Measurements from ENCODE around the gene C17orf58.
"Not testable (repeated sequence)": the region's sequence is repeated elsewhere in the genome, so short reads cannot be mapped to it uniquely, and the experiment has no call there.

Gene C17orf58

GRCh38 chr17:68021963-68022362 lies 25.7 kb upstream of the C17orf58 start:
- no peaks in the 10 kb centered on the region for H3K9me3 ChIP-seq (ENCODE audit: low read depth, low read length)
- TF ChIP-seq EZH2 (IDR thresholded peaks at IDR 0.05) (no peak), FOXP2 (optimal IDR thresholded peaks at IDR 0.05; ENCODE audit: control extremely low read depth, extremely low read length, insufficient read depth) (no peak), POLR2AphosphoS5 (IDR thresholded peaks at IDR 0.05; ENCODE audit: borderline replicate concordance, low read depth, low read length) (no peak)
- no peak overlapping the region for H3K9ac ChIP-seq (ENCODE audit: insufficient read length)
- H3K4me3 ChIP-seq, result no peak overlapping the region
- H3K27ac ChIP-seq, result no peak overlapping the region
- no peaks in the 10 kb centered on the region for H3K36me3 ChIP-seq (ENCODE audit: insufficient read depth, low read length)
- DNase-seq (ENCODE audit: low read depth, low spot score), result no peak

- not testable (repeated sequence) for DNase-seq (ENCODE audit: low read depth, low spot score); H3K36me3 ChIP-seq (ENCODE audit: insufficient read depth, low read length); H3K9me3 ChIP-seq (ENCODE audit: low read depth, low read length)
- peak overlapping the region; percentile 87 for H3K9ac ChIP-seq (ENCODE audit: insufficient read length)
- peak overlapping the region; percentile 71; the same call in 1 of the 2 replicates for H3K27ac ChIP-seq
- H3K4me3 ChIP-seq, result peak overlapping the region; percentile 87
Observed at GRCh38 chr17:68020791-68021190, 24.5 kb upstream of the C17orf58 start.

- Histone ChIP-seq H3K9ac (ENCODE audit: insufficient read length) (peak overlapping the region; percentile 87), H3K36me3 (ENCODE audit: insufficient read depth, low read length) (no peaks in the 10 kb centered on the region), H3K4me3 (peak overlapping the region; percentile 87), H3K9me3 (ENCODE audit: low read depth, low read length) (no peaks in the 10 kb centered on the region), H3K27ac (peak overlapping the region; percentile 71; the same call in 1 of the 2 replicates)
- no peak for TF ChIP-seq POLR2AphosphoS5 (IDR thresholded peaks at IDR 0.05; ENCODE audit: borderline replicate concordance, low read depth, low read length)
- TF ChIP-seq EZH2 (IDR thresholded peaks at IDR 0.05), result no peak
- no peak for TF ChIP-seq FOXP2 (optimal IDR thresholded peaks at IDR 0.05; ENCODE audit: control extremely low read depth, extremely low read length, insufficient read depth)
- no peak for DNase-seq (ENCODE audit: low read depth, low spot score)
Observed at GRCh38 chr17:68020409-68020756, 24.1 kb upstream of the C17orf58 start.

GRCh38 chr17:68019675-68020408 lies 23.6 kb upstream of the C17orf58 start:
- no peaks in the 10 kb centered on the region for H3K9me3 ChIP-seq (ENCODE audit: low read depth, low read length)

GRCh38 chr17:68019336-68019674 lies 23.0 kb upstream of the C17orf58 start:
- no peak overlapping the region for H3K9ac ChIP-seq (ENCODE audit: insufficient read length)
- no peaks in the 10 kb centered on the region for H3K36me3 ChIP-seq (ENCODE audit: insufficient read depth, low read length)
- no peak for DNase-seq (ENCODE audit: low read depth, low spot score)
- H3K27ac ChIP-seq, result no peak overlapping the region
- TF ChIP-seq EZH2 (IDR thresholded peaks at IDR 0.05) (no peak), POLR2AphosphoS5 (IDR thresholded peaks at IDR 0.05; ENCODE audit: borderline replicate concordance, low read depth, low read length) (no peak), FOXP2 (optimal IDR thresholded peaks at IDR 0.05; ENCODE audit: control extremely low read depth, extremely low read length, insufficient read depth) (no peak)
- no peaks in the 10 kb centered on the region for H3K9me3 ChIP-seq (ENCODE audit: low read depth, low read length)
- H3K4me3 ChIP-seq, result peak overlapping the region; percentile 59

More at GRCh38 chr17:68019675-68020408, 23.6 kb upstream of the C17orf58 start:
- TF ChIP-seq EZH2 (IDR thresholded peaks at IDR 0.05) (no peak), POLR2AphosphoS5 (IDR thresholded peaks at IDR 0.05; ENCODE audit: borderline replicate concordance, low read depth, low read length) (peak; percentile 71)
- DNase-seq (ENCODE audit: low read depth, low spot score), result peak; percentile 86
- H3K9ac ChIP-seq (ENCODE audit: insufficient read length), result peak overlapping the region; percentile 87
- peak overlapping the region; percentile 71; the same call in 1 of the 2 replicates for H3K27ac ChIP-seq
- H3K36me3 ChIP-seq (ENCODE audit: insufficient read depth, low read length), result no peaks in the 10 kb centered on the region
- peak overlapping the region; percentile 87 for H3K4me3 ChIP-seq

- H3K9ac ChIP-seq (ENCODE audit: insufficient read length); H3K9me3 ChIP-seq (ENCODE audit: low read depth, low read length); H3K4me3 ChIP-seq; H3K36me3 ChIP-seq (ENCODE audit: insufficient read depth, low read length); DNase-seq (ENCODE audit: low read depth, low spot score); H3K27ac ChIP-seq: not testable (repeated sequence)
Observed at GRCh38 chr17:68018493-68018892, 22.2 kb upstream of the C17orf58 start.

- H3K9ac ChIP-seq (ENCODE audit: insufficient read length), result no peak overlapping the region
- no peaks in the 10 kb centered on the region for H3K9me3 ChIP-seq (ENCODE audit: low read depth, low read length)
- H3K4me3 ChIP-seq, result no peak overlapping the region
- no peaks in the 10 kb centered on the region for H3K36me3 ChIP-seq (ENCODE audit: insufficient read depth, low read length)
- H3K27ac ChIP-seq, result no peak overlapping the region
- DNase-seq (ENCODE audit: low read depth, low spot score), result no peak
- TF ChIP-seq POLR2AphosphoS5 (IDR thresholded peaks at IDR 0.05; ENCODE audit: borderline replicate concordance, low read depth, low read length) (no peak), EZH2 (IDR thresholded peaks at IDR 0.05) (no peak), FOXP2 (optimal IDR thresholded peaks at IDR 0.05; ENCODE audit: control extremely low read depth, extremely low read length, insufficient read depth) (no peak)
Observed at GRCh38 chr17:68016838-68017237, 20.6 kb upstream of the C17orf58 start.

GRCh38 chr17:68015081-68015723 lies 18.9 kb upstream of the C17orf58 start:
- TF ChIP-seq FOXP2 (optimal IDR thresholded peaks at IDR 0.05; ENCODE audit: control extremely low read depth, extremely low read length, insufficient read depth), result no peak
- no peak for TF ChIP-seq POLR2AphosphoS5 (IDR thresholded peaks at IDR 0.05; ENCODE audit: borderline replicate concordance, low read depth, low read length)
- TF ChIP-seq EZH2 (IDR thresholded peaks at IDR 0.05), result no peak
- Histone ChIP-seq H3K4me3 (no peak overlapping the region), H3K9me3 (ENCODE audit: low read depth, low read length) (no peaks in the 10 kb centered on the region), H3K27ac (no peak overlapping the region), H3K36me3 (ENCODE audit: insufficient read depth, low read length) (no peaks in the 10 kb centered on the region), H3K9ac (ENCODE audit: insufficient read length) (no peak overlapping the region)
- DNase-seq (ENCODE audit: low read depth, low spot score), result no peak

GRCh38 chr17:68013385-68013784 lies 17.1 kb upstream of the C17orf58 start:
- Histone ChIP-seq H3K4me3 (no peak overlapping the region), H3K9me3 (ENCODE audit: low read depth, low read length) (no peaks in the 10 kb centered on the region), H3K9ac (ENCODE audit: insufficient read length) (no peak overlapping the region), H3K27ac (no peak overlapping the region), H3K36me3 (ENCODE audit: insufficient read depth, low read length) (no peaks in the 10 kb centered on the region)
- TF ChIP-seq POLR2AphosphoS5 (IDR thresholded peaks at IDR 0.05; ENCODE audit: borderline replicate concordance, low read depth, low read length) (no peak), EZH2 (IDR thresholded peaks at IDR 0.05) (no peak), FOXP2 (optimal IDR thresholded peaks at IDR 0.05; ENCODE audit: control extremely low read depth, extremely low read length, insufficient read depth) (no peak)
- DNase-seq (ENCODE audit: low read depth, low spot score), result no peak
